AG04450 (cell line): ENCODE measurements around the gene CKS1B. TPM values are rescaled to one million over a fixed set of nuclear protein-coding genes. Genes with fewer than 3 reads are reported as not detected.
A peak's percentile ranks its signal among the peaks of the same experiment; 100 is the strongest.
"Not testable (repeated sequence)": the region's sequence is repeated elsewhere in the genome, so short reads cannot be mapped to it uniquely, and the experiment has no call there.

Experiments used
- CTCF ChIA-PET: fragments of 300-600, 350-600 bp; formaldehyde crosslinking; extraction: SDS; loops from one replicate; lab custom pipeline; 2022; ENCODE audit warnings: antibody characterized with exemption, inconsistent platforms; lab: Charles Lee
- POLR2A ChIA-PET: fragments of 350-600 bp; formaldehyde crosslinking; extraction: SDS; loops from one replicate; lab custom pipeline; 2021; ENCODE audit warnings: antibody characterized with exemption, inconsistent platforms; lab: Yijun Ruan, JAX
- DNase-seq: peaks from one replicate; pipeline ENCODE4 v3.0.0-alpha.2; 2011; ENCODE audit warnings: low read depth, low spot score
- H3K27ac ChIP-seq: one replicate; pipeline ENCODE4 v1.5.1; 2012; ENCODE audit warnings: low read depth, low read length, control low read depth
- H3K27me3 ChIP-seq: one replicate; pipeline ENCODE4 v1.6.0; 2012; ENCODE audit warnings: low read length; ENCODE audit not compliant: control insufficient read depth, insufficient read depth
- H3K4me3 ChIP-seq: 2 replicates; pipeline ENCODE4 v1.5.1; 2011; ENCODE audit warnings: mild to moderate bottlenecking, low read depth, low read length, control low read depth
- H3K9me3 ChIP-seq: 2 replicates; pipeline ENCODE4 v1.5.1; 2012; ENCODE audit warnings: low read length; ENCODE audit not compliant: control insufficient read depth, insufficient read depth
- CTCF ChIP-seq: IDR thresholded peaks from 2 replicates; pipeline ENCODE4 v1.5.1; 2011; ENCODE audit warnings: low read depth, low read length, control low read depth, inconsistent platforms
- polyA plus RNA-seq: library from polyadenylated mRNA; depleted of rRNA; stranded (reverse); fragments of >200 nt; gene quantifications from 2 replicates; pipeline ENCODE4 v1.2.3, GENCODE V29; 2011

The CKS1B gene
- polyA plus RNA-seq, 1 experiment, result 81.3 TPM

DNA sequence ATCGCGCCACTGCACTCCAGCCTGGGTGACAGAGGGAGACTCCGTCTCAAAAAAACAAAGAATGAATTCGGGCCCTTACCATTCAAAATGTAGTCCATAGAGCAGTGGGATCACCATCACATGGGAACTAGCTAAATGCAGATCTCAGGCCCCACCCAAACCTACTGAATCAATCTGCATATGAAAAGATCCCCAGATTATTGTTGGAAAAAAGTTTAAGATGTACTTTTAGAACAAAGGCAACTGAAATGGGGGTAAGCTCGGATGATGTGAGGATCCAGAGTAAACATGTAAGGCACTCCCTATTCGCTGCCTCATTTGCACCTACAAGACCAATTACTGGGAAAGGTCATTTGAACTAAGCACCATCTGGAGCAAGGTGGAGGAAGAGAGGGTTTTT lies 7.9 kb downstream of the CKS1B start:
- no peaks in the 10 kb centered on the region for H3K27me3 ChIP-seq
- no peak for TF ChIP-seq CTCF
- CTCF ChIA-PET, result interaction anchor here (1.1 to 3.3 kb wide), 4 partner anchors 13 to 656 kb away, joined by 3 to 27 read pairs (median 7); no protein-coding TSS in a partner anchor
- no peak overlapping the region for H3K27ac ChIP-seq
- no peaks in the 10 kb centered on the region for H3K9me3 ChIP-seq
- POLR2A ChIA-PET, result interaction anchor here (0.6 kb wide), 1 partner anchor 13 kb away, joined by 3 read pairs; no protein-coding TSS in a partner anchor
- no peak for DNase-seq
- H3K4me3 ChIP-seq, result peak overlapping the region; percentile 50

GRCh38 chr1:154982897-154983648 lies 8.6 kb downstream of the CKS1B start, which contains the start of gene FLAD1:
TSS of gene FLAD1 (plus strand) at chr1:154983344. CDS start at chr1:154983695, 351 bp downstream.
- Histone ChIP-seq H3K9me3 (no peaks in the 10 kb centered on the region), H3K27me3 (no peaks in the 10 kb centered on the region), H3K27ac (no peak within 1 kb of the TSS), H3K4me3 (peak within 1 kb of the TSS; percentile 86)
- POLR2A ChIA-PET, result interaction anchor here (0.7 to 1.6 kb wide), 3 partner anchors 9 to 12 kb away, joined by 5 to 10 read pairs (median 10); partner anchors contain the start of gene SHC1
- CTCF ChIA-PET, result interaction anchor here (0.7 to 3.3 kb wide), 7 partner anchors 9 to 657 kb away, joined by 3 to 27 read pairs (median 4); no protein-coding TSS in a partner anchor
- DNase-seq, result peak; percentile 99
- no peak for TF ChIP-seq CTCF

- no peak for TF ChIP-seq CTCF
- Histone ChIP-seq H3K27ac (no peak overlapping the region), H3K4me3 (peak overlapping the region; percentile 86), H3K9me3 (no peaks in the 10 kb centered on the region), H3K27me3 (no peaks in the 10 kb centered on the region)
- ChIA-PET CTCF (interaction anchor here (0.6 to 3.3 kb wide), 8 partner anchors 9 to 658 kb away, joined by 3 to 27 read pairs (median 6); partner anchors contain the start of gene LENEP), POLR2A (interaction anchor here (0.7 to 1.6 kb wide), 3 partner anchors 8 to 13 kb away, joined by 5 to 10 read pairs (median 10); partner anchors contain the start of gene SHC1)
- no peak for DNase-seq
Observed at GRCh38 chr1:154983776-154984466, 9.4 kb downstream of the CKS1B start.

- H3K27ac ChIP-seq, POLR2A ChIA-PET, DNase-seq, H3K27me3 ChIP-seq, H3K4me3 ChIP-seq, H3K9me3 ChIP-seq: not testable (repeated sequence)
- CTCF ChIA-PET, result interaction anchor here (0.6 to 1.4 kb wide), 4 partner anchors 9 to 31 kb away, joined by 3 to 10 read pairs (median 4); no protein-coding TSS in a partner anchor
Observed at GRCh38 chr1:154986736-154987135, 12.3 kb downstream of the CKS1B start.

DNA sequence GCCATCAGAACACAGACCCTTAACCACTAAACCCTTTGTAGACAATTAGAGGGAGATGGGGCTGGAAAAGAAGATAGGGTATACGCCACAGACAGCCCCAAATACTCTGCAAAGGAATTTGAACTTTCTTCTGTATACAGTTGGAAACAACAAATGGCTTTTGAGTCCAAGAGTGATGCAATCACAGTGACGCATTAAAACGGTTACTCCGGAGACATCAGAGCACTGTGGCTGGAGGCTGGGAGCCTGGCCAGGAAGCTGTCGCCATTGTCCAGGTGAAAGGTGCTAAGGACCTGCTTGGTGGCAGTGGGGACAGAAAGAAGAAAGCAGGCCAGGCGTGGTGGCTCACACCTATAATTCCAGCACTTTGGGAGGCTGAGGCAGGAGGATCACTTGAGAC lies 12.8 kb downstream of the CKS1B start:
- DNase-seq, result no peak
- ChIA-PET POLR2A (interaction anchor here (0.6 kb wide), 1 partner anchor 8 kb away, joined by 7 read pairs; no protein-coding TSS in a partner anchor), CTCF (interaction anchor here (0.8 to 1.5 kb wide), 3 partner anchors 8 to 75 kb away, joined by 3 to 10 read pairs (median 6); no protein-coding TSS in a partner anchor)
- H3K27ac ChIP-seq, result no peak overlapping the region
- no peak for TF ChIP-seq CTCF
- H3K4me3 ChIP-seq, result no peak overlapping the region
- H3K9me3 ChIP-seq, result no peaks in the 10 kb centered on the region
- H3K27me3 ChIP-seq, result no peaks in the 10 kb centered on the region
